NCI-H345 treated with DMSO at 0.1 percent for 48 hours (cell line): Measurements from ENCODE around the gene TBL2.
A peak's percentile ranks its signal among the peaks of the same experiment; 100 is the strongest.
"Not testable (repeated sequence)": the region's sequence is repeated elsewhere in the genome, so short reads cannot be mapped to it uniquely, and the experiment has no call there.

ENCODE experiments used
- DNase-seq: peaks from one replicate; lab custom pipeline; 2025; ENCODE audit not compliant: unreplicated experiment; lab: John Stamatoyannopoulos, UW

Gene TBL2

DNA sequence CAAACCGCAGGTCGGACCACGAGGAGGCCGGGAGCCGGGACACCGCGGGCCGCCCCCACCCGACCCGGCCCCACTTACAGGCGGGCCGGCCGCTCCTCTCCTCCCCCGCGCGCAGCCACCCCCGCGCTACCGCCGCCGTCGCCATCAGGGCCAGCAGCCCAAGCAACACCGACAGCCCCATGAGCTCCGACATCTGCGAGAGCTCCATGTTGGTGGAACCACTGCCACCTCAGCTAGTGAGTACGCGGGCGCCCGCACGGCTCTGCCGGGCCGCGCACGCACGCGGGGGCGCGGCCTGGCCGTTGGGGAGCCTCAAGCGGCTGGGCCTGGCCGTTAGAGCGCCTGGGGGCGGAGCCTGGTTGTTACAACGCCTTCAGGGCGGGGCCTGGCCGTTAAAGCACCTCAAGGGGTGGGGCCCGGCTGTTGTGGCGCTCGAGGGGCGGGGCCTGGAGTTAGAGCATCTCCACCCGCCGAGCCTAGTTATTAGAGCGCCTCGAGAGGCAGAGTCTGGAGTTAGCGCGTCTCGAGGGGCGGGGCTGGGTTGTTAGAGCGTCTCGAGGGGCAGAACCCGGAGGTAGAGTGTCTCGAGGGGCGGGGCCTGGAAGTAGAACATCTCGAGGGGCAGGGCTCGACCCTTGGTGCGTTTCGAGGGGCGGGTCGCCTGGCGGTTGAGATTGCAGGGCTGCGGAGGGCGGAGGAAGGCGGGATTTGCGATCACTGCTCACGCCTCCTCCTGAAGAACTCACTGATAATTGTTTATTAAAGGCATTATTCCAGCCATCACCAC is at the start of gene TBL2:
TSS of gene TBL2 (minus strand) at position 238 of the 787 bp plus-strand sequence. CDS start at position 208, 30 bp downstream.
- DNase-seq, result peak; percentile 99

GRCh38 chr7:73626814-73627213 is 48.4 kb upstream of the TBL2 start:
- DNase-seq, result no peak

- no peak for DNase-seq
These were observed 46.9 kb upstream of the TBL2 start for GRCh38 chr7:73625276-73625675.

DNA sequence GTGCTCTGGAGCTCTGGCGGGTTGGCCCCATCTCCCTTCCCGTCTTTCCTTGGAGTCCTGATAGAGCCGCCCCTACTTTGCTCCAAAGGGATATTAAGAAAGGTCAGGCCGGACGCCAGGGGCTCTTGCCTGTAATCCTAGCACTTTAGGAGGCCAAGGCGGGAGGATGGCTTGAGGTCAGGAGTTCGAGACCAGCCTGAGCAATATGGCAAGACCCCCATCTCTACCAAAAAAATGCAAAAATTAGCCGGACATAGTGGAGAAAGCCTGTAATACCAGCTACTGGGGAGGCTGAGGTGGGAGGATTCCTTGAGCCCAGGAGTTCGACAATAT is 46.3 kb upstream of the TBL2 start:
- DNase-seq, result no peak

- DNase-seq, result peak; percentile 43
These were observed 45.7 kb upstream of the TBL2 start, which contains the start of gene MLXIPL for GRCh38 chr7:73623798-73624668. Gene MLXIPL, minus strand, starts transcription at chr7:73624522. Its CDS starts 30 bp downstream, at chr7:73624492.

DNA sequence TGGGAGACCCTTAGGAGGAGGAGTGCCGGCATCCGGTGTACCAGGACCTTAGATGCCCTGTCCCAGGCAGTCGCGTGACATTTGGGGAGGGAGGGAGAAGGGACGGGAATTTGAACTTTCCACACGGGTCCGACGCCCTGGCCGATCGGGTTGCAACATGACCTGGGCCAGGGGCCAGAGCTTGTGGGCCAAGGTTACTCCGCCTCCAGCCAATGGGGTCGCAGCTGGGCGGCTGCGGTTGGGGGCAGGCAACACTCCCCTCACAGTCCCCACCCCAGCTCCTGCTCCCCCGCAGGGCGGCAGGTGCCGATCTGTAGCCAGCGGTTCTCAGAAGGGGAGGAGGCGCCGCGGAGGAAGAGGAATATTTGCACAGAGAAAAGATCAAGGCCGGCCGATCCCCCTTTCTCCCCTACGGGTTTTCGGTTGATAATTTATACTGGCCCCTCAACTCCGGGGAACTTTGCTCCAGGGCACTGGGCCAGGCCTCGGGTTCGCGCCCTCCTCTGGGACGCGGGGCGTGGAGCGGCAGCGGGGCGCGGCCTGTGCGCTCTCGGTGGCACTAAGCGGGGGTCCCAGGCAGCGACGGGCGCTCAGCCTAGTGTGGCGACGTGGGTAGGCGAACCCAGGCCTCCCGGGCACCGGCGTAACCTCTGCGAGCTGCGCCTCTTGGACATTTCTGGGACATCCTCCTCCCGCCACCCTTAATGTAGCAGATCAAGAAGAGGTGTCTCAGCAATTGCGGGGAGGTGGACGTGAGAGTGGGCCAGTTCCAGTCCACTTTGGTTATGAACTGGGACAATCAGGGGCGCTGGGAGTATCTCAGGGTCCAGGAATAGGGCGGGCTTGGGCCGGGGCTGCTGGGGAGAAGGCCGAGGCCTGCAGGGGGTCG is 44.8 kb upstream of the TBL2 start:
- no peak for DNase-seq

- DNase-seq, result no peak
These were observed 44.1 kb upstream of the TBL2 start for GRCh38 chr7:73622527-73622908.

DNA sequence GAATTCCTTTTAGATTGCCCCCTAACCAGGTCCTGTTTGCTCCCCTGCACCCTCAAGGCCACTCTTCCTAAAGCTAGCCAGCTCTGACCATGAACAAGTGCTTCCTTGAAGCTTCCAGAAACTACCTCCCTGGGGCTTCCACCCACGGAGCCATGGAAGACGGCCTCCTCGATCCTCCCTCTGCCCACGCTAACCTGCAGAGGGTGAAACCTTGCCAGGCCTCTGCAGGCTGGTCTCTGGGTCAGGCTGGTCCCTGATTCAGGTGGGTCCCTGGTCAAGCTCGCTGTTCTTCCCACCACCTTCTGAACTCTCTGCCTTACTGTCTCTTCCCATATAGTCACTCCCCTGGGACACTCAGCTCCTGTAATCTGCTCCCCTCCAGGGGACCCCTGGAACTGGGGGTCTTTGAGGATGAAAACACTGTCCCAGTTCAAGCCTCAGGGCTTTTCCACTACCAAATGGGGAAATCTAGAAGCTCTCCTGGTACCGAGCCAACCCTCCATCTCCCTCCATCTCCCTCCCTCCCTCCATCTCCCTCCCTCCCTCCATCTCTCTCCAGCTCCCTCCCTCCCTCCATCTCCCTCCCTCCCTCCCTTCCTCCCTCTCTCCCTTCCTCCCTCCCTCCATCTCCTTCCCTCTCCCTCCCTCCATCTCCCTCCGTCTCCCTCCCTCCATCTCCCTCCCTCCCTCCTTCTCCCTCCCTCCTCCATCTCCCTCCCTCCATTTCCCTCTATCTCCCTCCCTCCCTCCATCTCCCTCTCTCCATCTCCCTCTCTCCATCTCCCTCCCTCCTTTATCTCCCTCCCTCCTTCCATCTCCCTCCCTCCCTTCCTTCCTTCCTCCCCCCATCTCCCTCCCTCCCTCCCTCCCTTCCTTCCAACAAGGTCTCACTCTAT is 43.0 kb upstream of the TBL2 start:
- DNase-seq, result no peak

- not testable (repeated sequence) for DNase-seq
These were observed 41.0 kb upstream of the TBL2 start for GRCh38 chr7:73619394-73619793.

GRCh38 chr7:73618538-73618937 is 40.2 kb upstream of the TBL2 start:
- no peak for DNase-seq

- DNase-seq, result not testable (repeated sequence)
These were observed 39.1 kb upstream of the TBL2 start for GRCh38 chr7:73617520-73617919.

GRCh38 chr7:73615886-73616285 is 37.5 kb upstream of the TBL2 start:
- no peak for DNase-seq

GRCh38 chr7:73614937-73615336 is 36.6 kb upstream of the TBL2 start:
- not testable (repeated sequence) for DNase-seq

GRCh38 chr7:73613954-73614735 is 35.8 kb upstream of the TBL2 start:
- peak; percentile 14 for DNase-seq

DNA sequence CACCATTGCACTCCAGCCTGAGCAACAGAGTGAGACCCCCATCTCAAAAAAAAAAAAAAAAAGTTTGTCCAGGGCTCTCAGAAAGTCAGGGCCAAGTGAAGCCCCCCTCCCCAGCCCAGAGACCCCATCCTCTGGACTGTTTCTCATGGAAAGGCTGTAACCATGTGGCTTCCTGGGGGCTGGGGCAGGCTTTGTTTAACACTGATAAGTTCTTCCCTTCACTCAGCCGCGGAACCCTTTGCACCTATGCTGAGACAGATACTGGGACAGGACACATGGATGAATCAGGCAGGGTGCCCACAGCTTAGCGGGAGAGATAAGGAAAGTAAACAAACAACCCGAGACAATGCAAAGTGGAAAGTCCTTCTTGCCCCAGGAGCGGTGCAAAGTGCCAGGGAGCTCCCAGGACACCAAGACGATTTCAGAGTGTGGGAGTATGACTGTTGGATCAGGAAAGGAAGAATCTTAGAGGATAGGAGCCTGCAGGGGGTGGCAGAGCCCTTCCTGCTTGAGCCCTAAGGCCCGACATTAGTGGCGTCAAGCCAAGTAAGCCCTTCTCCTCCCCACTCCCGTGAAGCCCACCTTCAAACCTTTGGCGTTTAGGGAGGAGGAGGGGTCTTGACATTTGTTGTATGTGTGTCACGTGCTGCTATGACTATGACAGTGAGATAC is 34.4 kb upstream of the TBL2 start:
- peak; percentile 44 for DNase-seq

- DNase-seq, result no peak
These were observed 32.7 kb upstream of the TBL2 start for GRCh38 chr7:73611017-73611555.

GRCh38 chr7:73610105-73610504 is 31.7 kb upstream of the TBL2 start:
- DNase-seq, result no peak

DNA sequence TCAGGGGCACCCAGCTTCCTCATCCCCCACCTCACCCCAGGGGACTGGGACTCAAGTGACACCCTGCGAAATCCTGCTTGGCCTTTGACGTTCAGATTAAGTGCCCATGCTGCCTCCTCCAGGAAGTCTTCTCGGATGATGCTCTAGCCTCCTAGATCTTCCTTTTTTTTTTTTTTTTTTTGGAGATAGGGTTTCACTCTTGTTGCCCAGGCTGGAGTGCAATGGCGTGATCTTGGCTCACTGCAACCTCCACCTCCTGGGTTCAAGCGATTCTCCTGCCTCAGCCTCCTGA is 29.3 kb upstream of the TBL2 start:
- DNase-seq, result not testable (repeated sequence)
